Mesothelial cell of epicardium (in vitro differentiated cells): Measurements from ENCODE around the gene SUGP2. TPM values are rescaled to one million over a fixed set of nuclear protein-coding genes. Genes with fewer than 3 reads are reported as not detected.

Experiments used
- DNase-seq, 2 experiments: peaks; one replicate each; pipeline ENCODE4 v3.0.0; 2021; ENCODE audit warnings: low spot score in 2 of 2; ENCODE audit not compliant: unreplicated experiment in 2 of 2
- H3K27ac Mint-ChIP-seq: 2 replicates; pipeline ENCODE4 v1.8.0; 2021; ENCODE audit warnings: mixed read lengths
- H3K27me3 Mint-ChIP-seq: 2 replicates; pipeline ENCODE4 v1.8.0; 2021; ENCODE audit warnings: low read depth, mixed read lengths
- H3K36me3 Mint-ChIP-seq: 2 replicates; pipeline ENCODE4 v1.8.0; 2021; ENCODE audit warnings: mixed read lengths
- H3K4me1 Mint-ChIP-seq: 2 replicates; pipeline ENCODE4 v1.8.0; 2021; ENCODE audit warnings: mixed read lengths
- H3K4me3 Mint-ChIP-seq: 2 replicates; pipeline ENCODE4 v1.8.0; 2021; ENCODE audit warnings: mild to moderate bottlenecking, moderate library complexity, mixed read lengths
- H3K9me3 Mint-ChIP-seq: 2 replicates; pipeline ENCODE4 v1.8.0; 2021; ENCODE audit warnings: mixed read lengths
- CTCF ChIP-seq: fragments of 200-600 bp; sonication (generic); IDR thresholded peaks from one replicate; pipeline ENCODE4 v1.5.0; 2021; ENCODE audit warnings: antibody characterized with exemption; ENCODE audit not compliant: unreplicated experiment
- total RNA-seq: library from RNA; stranded (reverse); gene quantifications from 3 replicates; pipeline ENCODE4 v1.2.1, GENCODE V29; 2021

Gene SUGP2
- total RNA-seq, 1 donor from 2014 or later = 152 TPM

GRCh38 chr19:19049406-19049805 is 16.1 kb upstream of the SUGP2 start:
- Mint-ChIP-seq H3K27me3 (no peaks in the 10 kb centered on the region), H3K4me1 (no peaks in the 10 kb centered on the region), H3K27ac (no peak overlapping the region), H3K4me3 (no peak overlapping the region), H3K36me3 (peaks cover 15% of the 10 kb centered on the region), H3K9me3 (no peaks in the 10 kb centered on the region)
- DNase-seq = no peak
- TF ChIP-seq CTCF = no peak

GRCh38 chr19:19043881-19044280 is 10.6 kb upstream of the SUGP2 start:
- peaks cover 23% of the 10 kb centered on the region for H3K36me3 Mint-ChIP-seq
- H3K4me1 Mint-ChIP-seq = no peaks in the 10 kb centered on the region
- no peaks in the 10 kb centered on the region for H3K27me3 Mint-ChIP-seq
- no peak for TF ChIP-seq CTCF
- no peak overlapping the region for H3K27ac Mint-ChIP-seq
- no peak overlapping the region for H3K4me3 Mint-ChIP-seq
- no peaks in the 10 kb centered on the region for H3K9me3 Mint-ChIP-seq
- DNase-seq = no peak

GRCh38 chr19:19043481-19043880 is 10.2 kb upstream of the SUGP2 start:
- Mint-ChIP-seq H3K4me1 (no peaks in the 10 kb centered on the region), H3K36me3 (peaks cover 25% of the 10 kb centered on the region), H3K27me3 (no peaks in the 10 kb centered on the region), H3K4me3 (no peak overlapping the region), H3K27ac (no peak overlapping the region), H3K9me3 (no peaks in the 10 kb centered on the region)
- no peak for DNase-seq
- TF ChIP-seq CTCF = no peak

- Mint-ChIP-seq H3K27me3 (no peaks in the 10 kb centered on the region), H3K9me3 (no peaks in the 10 kb centered on the region), H3K27ac (no peak overlapping the region), H3K36me3 (peaks cover 25% of the 10 kb centered on the region), H3K4me3 (no peak overlapping the region), H3K4me1 (no peaks in the 10 kb centered on the region)
- TF ChIP-seq CTCF = no peak
- no peak for DNase-seq
Measured at GRCh38 chr19:19042732-19043280, 9.5 kb upstream of the SUGP2 start.

GRCh38 chr19:19040417-19040816 is 7.1 kb upstream of the SUGP2 start:
- DNase-seq = no peak
- Mint-ChIP-seq H3K36me3 (peaks cover 26% of the 10 kb centered on the region), H3K4me3 (no peak overlapping the region), H3K9me3 (no peaks in the 10 kb centered on the region), H3K4me1 (no peaks in the 10 kb centered on the region), H3K27ac (no peak overlapping the region), H3K27me3 (no peaks in the 10 kb centered on the region)
- no peak for TF ChIP-seq CTCF

GRCh38 chr19:19039901-19040300 is 6.6 kb upstream of the SUGP2 start:
- Mint-ChIP-seq H3K9me3 (no peaks in the 10 kb centered on the region), H3K36me3 (peaks cover 22% of the 10 kb centered on the region)

More at GRCh38 chr19:19039901-19040300, 6.6 kb upstream of the SUGP2 start:
- Mint-ChIP-seq H3K4me3 (no peak overlapping the region), H3K27ac (no peak overlapping the region), H3K27me3 (no peaks in the 10 kb centered on the region), H3K4me1 (no peaks in the 10 kb centered on the region)
- TF ChIP-seq CTCF = no peak
- DNase-seq = no peak
